HL-60 (cell line): ENCODE data around the gene TAOK3.

Experiments used
- CTCF ChIP-seq: IDR thresholded peaks from one replicate; pipeline ENCODE4 v1.5.1; 2011; ENCODE audit warnings: low read length, control low read depth, inconsistent platforms; ENCODE audit not compliant: insufficient read depth
- GABPA ChIP-seq: IDR thresholded peaks from 2 replicates; pipeline ENCODE4 v1.6.1; 2012; ENCODE audit warnings: low read depth
- POLR2AphosphoS5 ChIP-seq: IDR thresholded peaks from 2 replicates; pipeline ENCODE4 v1.6.1; 2012; ENCODE audit warnings: low read depth
- REST ChIP-seq: IDR thresholded peaks from 2 replicates; pipeline ENCODE4 v1.6.1; 2012; ENCODE audit warnings: low read depth; ENCODE audit not compliant: insufficient replicate concordance
- SPI1 ChIP-seq: IDR thresholded peaks from 2 replicates; pipeline ENCODE4 v1.6.1; 2012; ENCODE audit warnings: low read depth, mild to moderate bottlenecking, borderline replicate concordance

DNA sequence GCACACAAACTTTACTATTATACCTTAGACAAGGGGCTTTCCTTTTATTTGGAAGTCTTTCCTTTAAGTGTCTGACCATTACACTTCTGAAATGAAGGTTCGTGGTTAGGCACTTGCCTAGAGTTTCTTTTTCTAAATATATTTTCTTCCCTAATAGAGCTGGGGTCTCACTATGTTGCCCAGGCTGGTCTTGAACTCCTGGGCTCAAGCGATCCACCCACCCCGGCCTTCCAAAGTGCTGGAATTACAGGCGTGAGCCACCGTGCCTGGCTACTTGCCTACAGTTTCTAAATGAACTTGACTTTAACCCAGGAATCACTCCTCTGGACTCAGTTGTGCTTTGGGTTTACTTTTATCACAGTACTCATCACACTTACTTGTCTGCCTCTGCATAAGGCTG lies 179.2 kb downstream of the TAOK3 start:
- TF ChIP-seq CTCF (no peak), POLR2AphosphoS5 (no peak), GABPA (no peak), REST (no peak), SPI1 (no peak)
